ENCODE data around the gene PRC1.
"Not testable (repeated sequence)": the region's sequence is repeated elsewhere in the genome, so short reads cannot be mapped to it uniquely, and the experiment has no call there.

DNA sequence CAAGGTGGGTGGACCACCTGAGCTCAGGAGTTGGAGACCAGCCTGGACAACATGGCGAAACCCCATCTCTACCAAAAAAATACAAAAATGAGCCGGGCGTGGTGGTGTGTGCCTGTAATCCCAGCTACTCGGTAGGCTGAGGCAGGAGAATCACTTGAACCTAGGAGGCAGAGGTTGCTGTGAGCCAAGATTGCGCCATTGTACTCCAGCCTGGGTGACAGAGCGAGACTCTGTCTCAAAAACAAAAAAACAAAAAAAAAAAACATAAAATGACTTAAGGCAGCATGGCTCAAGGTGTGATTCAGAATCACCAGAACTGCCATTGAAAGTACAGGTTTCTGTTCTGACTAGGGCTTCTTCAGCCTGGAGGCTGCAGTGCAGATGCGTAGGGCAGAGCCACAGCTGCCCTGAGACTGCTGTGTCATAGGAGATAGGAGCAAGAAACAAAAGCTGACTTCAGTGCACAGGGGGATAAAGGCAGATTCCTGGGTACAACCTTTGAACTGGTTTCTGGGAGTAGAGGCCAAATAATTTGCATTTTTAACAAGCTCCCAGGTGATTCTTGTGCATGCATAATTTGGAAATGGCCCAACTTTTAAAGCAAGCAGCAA, 71.5 kb downstream of the PRC1 start:
- TF ChIP-seq EZH2phosphoT487 (IDR thresholded peaks at IDR 0.05; ENCODE audit: insufficient read depth, low read depth); EZH2 (IDR thresholded peaks at IDR 0.05; ENCODE audit: insufficient read depth, poor library complexity, severe bottlenecking): not testable (repeated sequence)
